ENCODE measurements around the gene MT1HL1. TPM values are rescaled to one million over a fixed set of nuclear protein-coding genes. Genes with fewer than 3 reads are reported as not detected.

MT1HL1 gene
- total RNA-seq, 1 donor from 2014 or later: not detected

DNA sequence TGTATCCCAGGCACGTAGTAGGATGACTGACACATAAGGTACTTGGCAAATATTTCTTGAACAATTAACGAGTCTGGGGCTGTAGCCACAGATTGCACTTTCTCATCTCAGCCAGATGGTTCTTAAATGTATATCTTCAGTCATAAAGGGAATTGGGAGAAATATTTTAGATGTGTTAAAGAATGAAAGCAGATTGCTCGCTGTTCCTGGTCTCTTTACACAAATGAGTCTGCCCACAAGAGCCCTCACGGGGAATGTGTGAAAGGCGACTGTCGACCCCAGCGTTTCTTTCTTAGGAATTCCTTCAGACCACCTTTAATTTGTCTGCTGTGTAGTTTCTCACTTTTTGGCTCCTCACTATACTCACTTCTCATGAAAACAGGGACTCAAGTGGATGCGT, 725 bp downstream of the MT1HL1 start:
- no peak overlapping the region for H3K27ac ChIP-seq (ENCODE audit: low read depth, low read length)

DNA sequence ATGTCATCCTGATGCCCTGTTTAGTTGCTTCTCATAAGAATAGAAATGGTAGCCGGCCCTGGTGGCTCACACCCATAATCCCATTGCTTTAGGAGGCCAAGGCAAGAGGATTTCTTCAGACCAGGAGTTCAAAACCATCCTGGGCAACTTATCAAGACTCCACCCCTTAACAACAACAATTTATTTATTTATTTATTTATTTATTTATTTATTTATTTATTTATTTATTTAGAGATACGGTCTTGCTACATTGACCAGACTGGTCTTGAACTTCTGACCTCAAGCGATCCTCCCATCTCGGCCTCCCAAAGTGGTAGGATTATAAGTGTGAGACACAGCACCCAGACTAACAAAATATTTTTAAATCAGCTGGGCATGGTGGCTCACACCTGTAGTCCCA, 4.0 kb downstream of the MT1HL1 start:
- Histone ChIP-seq H3K4me1 (ENCODE audit: control insufficient read depth in 3 of 3, insufficient read depth in 3 of 3, low read length in 3 of 3) (no peaks in the 10 kb centered on the region), H3K36me3 (ENCODE audit: control insufficient read depth in 3 of 3, insufficient read depth in 3 of 3, low read length in 3 of 3) (no peaks in the 10 kb centered on the region), H3K9me3 (ENCODE audit: control insufficient read depth in 3 of 3, low read length in 3 of 3) (peaks cover 0 to 2% (median 0%) of the 10 kb centered on the region in 3 donors), H3K27ac (ENCODE audit: low read depth, low read length) (no peak overlapping the region), H3K4me3 (ENCODE audit: low read length in 3 of 3) (no peak overlapping the region), H3K9ac (ENCODE audit: low read depth in 1 of 3, low read length in 3 of 3) (no peak overlapping the region), H3K27me3 (ENCODE audit: control insufficient read depth in 3 of 3, insufficient read depth in 3 of 3, low read length in 3 of 3) (peaks cover 0 to 2% (median 0%) of the 10 kb centered on the region in 3 donors)

More for the DNA sequence above, 725 bp downstream of the MT1HL1 start:
- Histone ChIP-seq H3K9me3 (ENCODE audit: control insufficient read depth in 3 of 3, low read length in 3 of 3) (no peaks in the 10 kb centered on the region), H3K27me3 (ENCODE audit: control insufficient read depth in 3 of 3, insufficient read depth in 3 of 3, low read length in 3 of 3) (peaks cover 0 to 2% (median 0%) of the 10 kb centered on the region in 3 donors), H3K4me1 (ENCODE audit: control insufficient read depth in 3 of 3, insufficient read depth in 3 of 3, low read length in 3 of 3) (no peaks in the 10 kb centered on the region), H3K36me3 (ENCODE audit: control insufficient read depth in 3 of 3, insufficient read depth in 3 of 3, low read length in 3 of 3) (no peaks in the 10 kb centered on the region), H3K9ac (ENCODE audit: low read depth in 1 of 3, low read length in 3 of 3) (no peak overlapping the region), H3K4me3 (ENCODE audit: low read length in 3 of 3) (no peak overlapping the region)

DNA sequence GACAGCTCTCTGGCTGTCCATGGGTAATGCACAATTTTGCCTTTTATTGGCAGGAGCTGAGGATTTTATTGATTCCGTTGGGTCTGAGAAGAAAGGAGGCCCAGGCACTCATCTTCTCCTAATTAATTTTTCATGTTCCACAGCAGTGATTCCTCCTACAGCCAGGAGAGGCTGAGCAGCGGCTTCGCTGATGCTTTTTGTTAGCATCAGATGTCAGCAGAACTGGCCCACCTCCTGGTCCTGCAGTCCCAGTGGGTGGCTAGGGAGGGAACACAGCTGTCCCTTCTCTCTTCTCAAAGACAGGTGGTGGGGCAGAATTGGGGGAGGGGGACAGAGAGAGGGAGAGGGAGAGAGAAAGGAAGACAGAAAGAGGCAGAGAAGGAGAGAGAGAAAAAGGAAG, 5.7 kb downstream of the MT1HL1 start:
- Histone ChIP-seq H3K4me1 (ENCODE audit: control insufficient read depth in 3 of 3, insufficient read depth in 3 of 3, low read length in 3 of 3) (no peaks in the 10 kb centered on the region), H3K27ac (ENCODE audit: low read depth, low read length) (no peak overlapping the region), H3K36me3 (ENCODE audit: control insufficient read depth in 3 of 3, insufficient read depth in 3 of 3, low read length in 3 of 3) (no peaks in the 10 kb centered on the region), H3K9me3 (ENCODE audit: control insufficient read depth in 3 of 3, low read length in 3 of 3) (peaks cover 0 to 2% (median 0%) of the 10 kb centered on the region in 3 donors), H3K27me3 (ENCODE audit: control insufficient read depth in 3 of 3, insufficient read depth in 3 of 3, low read length in 3 of 3) (peaks cover 0 to 2% (median 0%) of the 10 kb centered on the region in 3 donors), H3K4me3 (ENCODE audit: low read length in 3 of 3) (no peak overlapping the region), H3K9ac (ENCODE audit: low read depth in 1 of 3, low read length in 3 of 3) (no peak overlapping the region)

DNA sequence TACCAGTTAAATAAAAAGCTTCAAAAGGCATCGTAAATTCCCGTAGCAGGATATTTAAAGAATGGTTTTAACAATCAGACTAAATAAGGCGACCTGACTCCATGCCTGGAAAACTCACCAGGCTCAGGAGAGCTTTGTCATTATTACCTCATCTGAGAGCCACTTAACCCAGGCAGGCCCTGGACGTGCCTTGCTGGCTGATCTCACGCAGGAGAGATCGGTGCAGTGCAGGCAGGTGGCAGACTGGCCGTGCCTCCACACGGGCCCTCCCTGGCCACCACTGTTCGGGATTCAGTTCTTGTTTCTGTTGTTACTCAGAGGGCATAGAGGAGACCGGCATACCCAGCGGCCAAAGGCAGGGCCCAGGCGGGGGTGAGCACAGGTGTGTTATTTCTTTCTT, 6.4 kb downstream of the MT1HL1 start:
- H3K27ac ChIP-seq (ENCODE audit: low read depth, low read length): no peak overlapping the region
- no peak overlapping the region for H3K4me3 ChIP-seq (ENCODE audit: low read length in 3 of 3)

DNA sequence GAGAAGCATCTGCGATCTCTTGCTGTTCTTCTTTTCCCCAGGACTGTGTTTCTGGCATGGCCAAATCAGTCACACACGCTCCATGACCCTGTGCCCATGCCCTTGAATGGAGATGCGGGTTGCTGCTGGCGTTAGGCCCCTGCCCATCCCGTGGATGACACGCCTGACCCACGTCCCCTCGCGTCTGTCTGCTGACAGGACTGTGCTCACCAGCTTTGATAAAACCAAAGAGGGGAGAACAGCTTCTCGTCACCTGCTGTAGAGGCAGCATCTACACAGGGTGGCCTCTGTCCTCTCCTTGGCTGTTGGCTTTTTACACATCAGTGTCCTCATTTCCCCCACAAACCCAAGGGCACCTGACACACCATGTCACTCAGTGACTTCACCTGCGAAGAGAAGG, 6.9 kb downstream of the MT1HL1 start:
- peaks cover 0 to 2% (median 0%) of the 10 kb centered on the region in 3 donors for H3K27me3 ChIP-seq (ENCODE audit: control insufficient read depth in 3 of 3, insufficient read depth in 3 of 3, low read length in 3 of 3)
- no peak overlapping the region for H3K9ac ChIP-seq (ENCODE audit: low read depth in 1 of 3, low read length in 3 of 3)
- no peak overlapping the region for H3K27ac ChIP-seq (ENCODE audit: low read depth, low read length)
- H3K4me3 ChIP-seq (ENCODE audit: low read length in 3 of 3): no peak overlapping the region
- H3K36me3 ChIP-seq (ENCODE audit: control insufficient read depth in 3 of 3, insufficient read depth in 3 of 3, low read length in 3 of 3): no peaks in the 10 kb centered on the region
- peaks cover 0 to 2% (median 0%) of the 10 kb centered on the region in 3 donors for H3K9me3 ChIP-seq (ENCODE audit: control insufficient read depth in 3 of 3, low read length in 3 of 3)
- H3K4me1 ChIP-seq (ENCODE audit: control insufficient read depth in 3 of 3, insufficient read depth in 3 of 3, low read length in 3 of 3): no peaks in the 10 kb centered on the region

More for the DNA sequence above, 6.4 kb downstream of the MT1HL1 start:
- Histone ChIP-seq H3K27me3 (ENCODE audit: control insufficient read depth in 3 of 3, insufficient read depth in 3 of 3, low read length in 3 of 3) (peaks cover 0 to 2% (median 0%) of the 10 kb centered on the region in 3 donors), H3K4me1 (ENCODE audit: control insufficient read depth in 3 of 3, insufficient read depth in 3 of 3, low read length in 3 of 3) (no peaks in the 10 kb centered on the region), H3K36me3 (ENCODE audit: control insufficient read depth in 3 of 3, insufficient read depth in 3 of 3, low read length in 3 of 3) (no peaks in the 10 kb centered on the region), H3K9me3 (ENCODE audit: control insufficient read depth in 3 of 3, low read length in 3 of 3) (peaks cover 0 to 2% (median 0%) of the 10 kb centered on the region in 3 donors), H3K9ac (ENCODE audit: low read depth in 1 of 3, low read length in 3 of 3) (no peak overlapping the region)

DNA sequence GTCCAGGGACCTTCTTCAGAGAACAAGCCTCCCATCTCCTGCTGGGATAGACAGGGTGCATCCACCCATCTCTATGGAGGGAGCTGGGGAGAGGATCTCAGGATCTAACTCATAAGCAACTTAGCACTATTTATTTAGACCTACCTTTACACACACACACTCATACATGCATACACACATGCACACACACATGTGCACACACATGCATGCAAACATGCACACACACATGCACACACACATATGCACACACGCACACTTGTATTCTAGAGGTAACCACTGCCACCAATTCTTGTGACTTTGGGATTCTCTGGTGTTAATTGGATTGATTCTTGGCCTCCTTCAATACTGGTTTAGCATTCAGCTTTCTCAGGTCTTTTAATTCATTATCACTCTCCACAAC, 9.8 kb downstream of the MT1HL1 start:
- H3K9me3 ChIP-seq (ENCODE audit: control insufficient read depth in 3 of 3, low read length in 3 of 3): peaks cover 0 to 5% (median 2%) of the 10 kb centered on the region in 3 donors
- no peak overlapping the region for H3K9ac ChIP-seq (ENCODE audit: low read depth in 1 of 3, low read length in 3 of 3)
- H3K27ac ChIP-seq (ENCODE audit: low read depth, low read length): no peak overlapping the region
- no peaks in the 10 kb centered on the region for H3K36me3 ChIP-seq (ENCODE audit: control insufficient read depth in 3 of 3, insufficient read depth in 3 of 3, low read length in 3 of 3)
- no peaks in the 10 kb centered on the region for H3K4me1 ChIP-seq (ENCODE audit: control insufficient read depth in 3 of 3, insufficient read depth in 3 of 3, low read length in 3 of 3)
- no peaks in the 10 kb centered on the region for H3K27me3 ChIP-seq (ENCODE audit: control insufficient read depth in 3 of 3, insufficient read depth in 3 of 3, low read length in 3 of 3)
- no peak overlapping the region for H3K4me3 ChIP-seq (ENCODE audit: low read length in 3 of 3)

DNA sequence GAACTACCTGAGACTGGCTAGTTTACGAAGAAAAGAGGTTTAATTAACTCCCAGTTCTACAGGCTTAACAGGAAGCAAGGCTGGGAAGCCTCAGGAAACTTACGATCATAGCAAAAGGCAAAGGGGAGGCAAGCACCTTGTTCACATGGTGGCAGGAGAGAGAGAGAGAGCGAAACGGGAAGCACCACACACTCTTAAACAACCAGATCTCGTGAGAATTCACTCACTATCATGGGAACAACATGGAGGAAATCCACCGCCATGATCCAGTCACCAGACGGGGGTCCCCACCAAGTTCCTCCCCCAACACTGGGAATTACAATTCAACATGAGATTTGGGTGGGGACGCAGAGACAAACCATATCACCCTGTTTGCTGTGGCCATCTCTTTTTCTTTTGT, 11.8 kb downstream of the MT1HL1 start:
- peaks cover 2 to 4% (median 3%) of the 10 kb centered on the region in 3 donors for H3K9me3 ChIP-seq (ENCODE audit: control insufficient read depth in 3 of 3, low read length in 3 of 3)
- H3K4me1 ChIP-seq (ENCODE audit: control insufficient read depth in 3 of 3, insufficient read depth in 3 of 3, low read length in 3 of 3): no peaks in the 10 kb centered on the region
- H3K9ac ChIP-seq (ENCODE audit: low read depth in 1 of 3, low read length in 3 of 3): no peak overlapping the region
- H3K36me3 ChIP-seq (ENCODE audit: control insufficient read depth in 3 of 3, insufficient read depth in 3 of 3, low read length in 3 of 3): no peaks in the 10 kb centered on the region
- H3K4me3 ChIP-seq (ENCODE audit: low read length in 3 of 3): no peak overlapping the region
- H3K27me3 ChIP-seq (ENCODE audit: control insufficient read depth in 3 of 3, insufficient read depth in 3 of 3, low read length in 3 of 3): no peaks in the 10 kb centered on the region
- no peak overlapping the region for H3K27ac ChIP-seq (ENCODE audit: low read depth, low read length)

DNA sequence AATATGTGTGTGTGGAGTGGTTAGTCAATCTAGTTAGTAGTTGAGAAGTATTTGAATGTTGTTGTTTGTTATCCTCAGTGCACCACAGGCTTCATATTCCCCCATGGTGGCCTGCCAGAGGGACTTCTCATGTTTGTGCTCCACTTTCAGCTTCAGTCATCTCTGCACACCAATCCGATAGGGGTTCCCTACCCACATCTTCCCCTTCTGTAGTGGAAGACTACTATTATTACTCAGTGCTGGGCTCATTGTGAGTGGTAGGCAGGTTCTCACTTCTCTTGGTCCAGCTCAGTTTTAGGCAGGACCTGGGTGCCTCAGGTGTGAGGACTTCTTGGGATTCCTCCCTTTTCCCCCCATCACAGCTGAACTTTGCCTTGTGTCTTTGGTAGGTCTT, 14.2 kb downstream of the MT1HL1 start:
- Histone ChIP-seq H3K4me1 (ENCODE audit: control insufficient read depth in 3 of 3, insufficient read depth in 3 of 3, low read length in 3 of 3) (no peaks in the 10 kb centered on the region), H3K9ac (ENCODE audit: low read depth in 1 of 3, low read length in 3 of 3) (no peak overlapping the region), H3K36me3 (ENCODE audit: control insufficient read depth in 3 of 3, insufficient read depth in 3 of 3, low read length in 3 of 3) (no peaks in the 10 kb centered on the region), H3K27me3 (ENCODE audit: control insufficient read depth in 3 of 3, insufficient read depth in 3 of 3, low read length in 3 of 3) (no peaks in the 10 kb centered on the region), H3K4me3 (ENCODE audit: low read length in 3 of 3) (no peak overlapping the region), H3K9me3 (ENCODE audit: control insufficient read depth in 3 of 3, low read length in 3 of 3) (peaks cover 3 to 6% (median 3%) of the 10 kb centered on the region in 3 donors), H3K27ac (ENCODE audit: low read depth, low read length) (no peak overlapping the region)

DNA sequence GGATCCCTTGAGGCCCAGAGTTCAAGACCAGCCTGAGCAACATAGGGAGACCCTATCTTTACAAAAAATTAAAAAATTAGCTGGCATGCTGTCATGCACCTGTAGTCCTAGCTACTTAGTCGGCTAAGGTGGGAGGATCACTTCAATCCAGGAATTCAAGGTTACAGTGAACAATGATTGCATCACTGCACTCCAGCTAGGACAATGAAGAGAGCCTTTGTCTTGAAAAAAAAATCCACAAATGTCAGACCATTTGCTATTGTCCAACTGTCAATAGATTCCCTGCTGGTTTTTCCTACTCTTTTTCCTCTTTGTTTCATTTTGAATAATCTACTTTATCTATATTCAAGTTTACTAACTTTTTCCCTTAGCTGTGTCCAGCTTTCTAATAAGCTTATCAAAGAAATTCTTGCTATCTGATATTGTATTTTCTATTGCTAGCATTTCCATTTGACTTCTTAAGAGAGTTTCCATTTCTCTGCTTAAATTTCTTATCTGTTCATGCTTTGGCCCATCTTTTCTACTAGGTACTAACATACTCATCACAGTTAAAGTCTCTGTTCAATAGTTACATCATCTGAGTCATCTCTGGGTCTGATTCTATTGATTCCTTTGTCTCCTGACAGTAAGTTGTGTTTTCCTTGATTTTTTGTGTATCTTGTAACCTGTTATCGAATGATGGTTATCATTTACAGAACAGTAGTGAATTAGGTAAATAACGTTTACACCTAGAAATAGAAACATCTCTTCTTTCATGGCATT, 14.8 kb downstream of the MT1HL1 start:
- Histone ChIP-seq H3K27ac (ENCODE audit: low read depth, low read length) (no peak overlapping the region), H3K9ac (ENCODE audit: low read depth in 1 of 3, low read length in 3 of 3) (no peak overlapping the region), H3K4me3 (ENCODE audit: low read length in 3 of 3) (no peak overlapping the region), H3K4me1 (ENCODE audit: control insufficient read depth in 3 of 3, insufficient read depth in 3 of 3, low read length in 3 of 3) (no peaks in the 10 kb centered on the region), H3K27me3 (ENCODE audit: control insufficient read depth in 3 of 3, insufficient read depth in 3 of 3, low read length in 3 of 3) (no peaks in the 10 kb centered on the region), H3K9me3 (ENCODE audit: control insufficient read depth in 3 of 3, low read length in 3 of 3) (peaks cover 3 to 6% (median 3%) of the 10 kb centered on the region in 3 donors), H3K36me3 (ENCODE audit: control insufficient read depth in 3 of 3, insufficient read depth in 3 of 3, low read length in 3 of 3) (no peaks in the 10 kb centered on the region)

DNA sequence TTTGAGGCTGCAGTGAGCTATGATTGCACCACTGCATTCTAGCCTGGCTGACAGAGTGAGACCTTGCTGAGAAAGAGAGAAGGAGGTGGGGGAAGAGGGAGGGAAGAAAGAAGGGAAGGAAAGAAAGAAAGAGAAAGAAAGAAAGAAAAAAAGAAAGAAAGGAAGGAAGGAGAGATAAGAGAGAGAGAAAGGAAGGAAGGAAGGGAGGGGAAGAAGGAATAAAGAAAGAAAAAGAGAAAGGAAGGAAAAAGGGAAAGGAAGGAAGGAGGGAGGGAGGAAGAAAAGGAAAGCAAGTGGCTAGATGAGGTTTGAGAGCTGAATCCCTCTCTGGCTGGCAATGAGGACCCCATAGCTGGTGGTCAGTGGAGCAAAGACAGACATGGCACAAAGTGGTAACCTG, 20.4 kb downstream of the MT1HL1 start:
- Histone ChIP-seq H3K9me3 (ENCODE audit: control insufficient read depth in 3 of 3, low read length in 3 of 3) (peaks cover 0 to 4% (median 0%) of the 10 kb centered on the region in 3 donors), H3K9ac (ENCODE audit: low read depth in 1 of 3, low read length in 3 of 3) (no peak overlapping the region), H3K4me3 (ENCODE audit: low read length in 3 of 3) (no peak overlapping the region), H3K4me1 (ENCODE audit: control insufficient read depth in 3 of 3, insufficient read depth in 3 of 3, low read length in 3 of 3) (no peaks in the 10 kb centered on the region), H3K36me3 (ENCODE audit: control insufficient read depth in 3 of 3, insufficient read depth in 3 of 3, low read length in 3 of 3) (no peaks in the 10 kb centered on the region), H3K27ac (ENCODE audit: low read depth, low read length) (no peak overlapping the region), H3K27me3 (ENCODE audit: control insufficient read depth in 3 of 3, insufficient read depth in 3 of 3, low read length in 3 of 3) (no peaks in the 10 kb centered on the region)
